B cell (primary cell): ENCODE measurements around the gene SLC39A7.

Experiments used
- CTCF ChIP-seq: fragments of 200-600 bp; IDR thresholded peaks from one replicate; pipeline ENCODE4 v1.8.0; 2022; ENCODE audit warnings: antibody characterized with exemption, mild to moderate bottlenecking
- EZH2 ChIP-seq: IDR thresholded peaks from 2 replicates; pipeline ENCODE4 v1.6.1; 2012; ENCODE audit warnings: borderline replicate concordance, low read depth, mild to moderate bottlenecking, moderate library complexity, low read length; ENCODE audit not compliant: insufficient read depth, poor library complexity, severe bottlenecking

- TF ChIP-seq CTCF (no peak), EZH2 (no peak)
Observed at GRCh38 chr6:33167374-33168283, 33.0 kb upstream of the SLC39A7 start.
